ENCODE data around the gene LRRC8E. TPM values are rescaled to one million over a fixed set of nuclear protein-coding genes. Genes with fewer than 3 reads are reported as not detected.

LRRC8E gene
- total and polyA plus RNA-seq, 2 of the 8 experiments (the other 6 are each of a cell fraction or from before 2014, with no cell fraction given): 2.7 to 2.9 TPM

GRCh38 chr19:7853770-7854128 lies 34.6 kb upstream of the LRRC8E start:
- Histone ChIP-seq H4K8ac (ENCODE audit: extremely low read depth, insufficient read depth, low read length) (no peak overlapping the region), H3K9ac (replicated peaks in 1 of 4; ENCODE audit: extremely low read depth in 1 of 4, low read depth in 3 of 4, low read length in 3 of 4) (no peak overlapping the region), H3K23me2 (ENCODE audit: low read depth, low read length) (peaks cover 5% of the 10 kb centered on the region; the same call in 1 of the 2 replicates), H3K79me2 (ENCODE audit: control insufficient read depth in 1 of 2, insufficient read depth in 2 of 2, low read length in 2 of 2) (no peaks in the 10 kb centered on the region), H3K27ac (ENCODE audit: low read depth, low read length) (no peak overlapping the region), H2AFZ (ENCODE audit: low read length) (no peak overlapping the region), H3K27me3 (replicated peaks in 1 of 4; ENCODE audit: control insufficient read depth in 3 of 4, extremely low read depth in 1 of 4, insufficient read depth in 3 of 4, low read length in 3 of 4) (peaks cover 0 to 2% (median 0%) of the 10 kb centered on the region in 4 experiments; a peak in 1 of 7 replicates), H2BK120ac (replicated peaks; ENCODE audit: low read depth, low read length) (no peak overlapping the region), H3K4me2 (ENCODE audit: insufficient read depth in 1 of 2, low read depth in 2 of 2, low read length in 2 of 2) (peak overlapping the region; percentile 17 to 79; a peak in 3 of 4 replicates), H3K79me1 (ENCODE audit: low read depth, low read length) (no peaks in the 10 kb centered on the region), H3K36me3 (ENCODE audit: control insufficient read depth in 2 of 4, insufficient read depth in 4 of 4, low read length in 3 of 4) (no peaks in the 10 kb centered on the region), H2AK5ac (ENCODE audit: low read depth, low read length) (no peak overlapping the region), H3K18ac (ENCODE audit: extremely low read depth, low read length) (no peak overlapping the region), H3K4ac (replicated peaks; ENCODE audit: insufficient read length, low read depth, low read length) (no peak overlapping the region), H4K5ac (ENCODE audit: insufficient read length, low read depth, low read length) (no peak overlapping the region), H2BK15ac (ENCODE audit: low read length) (no peak overlapping the region), H4K91ac (replicated peaks; ENCODE audit: insufficient read length, low read length) (no peak overlapping the region), H3K9me3 (ENCODE audit: insufficient read depth in 2 of 2, low read depth in 1 of 2, low read length in 1 of 2) (no peaks in the 10 kb centered on the region), H3K23ac (ENCODE audit: insufficient read length) (no peak overlapping the region), H2BK20ac (ENCODE audit: low read length) (no peak overlapping the region), H2BK5ac (ENCODE audit: low read depth, low read length) (no peak overlapping the region), H3K4me1 (replicated peaks in 1 of 4; ENCODE audit: control insufficient read depth in 3 of 4, insufficient read depth in 4 of 4, low read length in 3 of 4) (peaks cover 2 to 14% (median 7%) of the 10 kb centered on the region in 4 experiments; a peak in 6 of 7 replicates), H3K56ac (replicated peaks; ENCODE audit: insufficient read length, low read depth, low read length) (no peak overlapping the region), H4K20me1 (replicated peaks in 1 of 2; ENCODE audit: control insufficient read depth in 1 of 2, insufficient read depth in 2 of 2, low read length in 2 of 2) (peaks cover 0 to 5% of the 10 kb centered on the region in 2 experiments), H3K14ac (ENCODE audit: insufficient read length) (no peak overlapping the region), H2BK12ac (ENCODE audit: low read depth, low read length) (no peak overlapping the region), H3K4me3 (ENCODE audit: extremely low read depth in 1 of 4, insufficient read depth in 2 of 4, low read depth in 3 of 4, low read length in 4 of 4) (peak overlapping the region in 1 of 4 experiments; percentile 48; a peak in 2 of 8 replicates)
- ChIA-PET CTCF (ENCODE audit: partially characterized antibody) (interaction anchor here (1.0 to 6.1 kb wide), 14 partner anchors 8 to 288 kb away, joined by 3 to 37 read pairs (median 8); partner anchors contain the start of gene SNAPC2), POLR2A (ENCODE audit: partially characterized antibody) (interaction anchor here (0.8 to 2.2 kb wide), 5 partner anchors 8 to 47 kb away, joined by 3 to 6 read pairs (median 4); no protein-coding TSS in a partner anchor)
- FAIRE-seq (no peak), DNase-seq (ENCODE audit: low read depth in 1 of 2, low spot score in 2 of 2) (no peak)
- WGBS, 2 experiments (ENCODE audit: extremely low coverage in 1 of 2, insufficient coverage in 1 of 2, insufficient read length in 1 of 2, insufficient replicate concordance in 2 of 2, low coverage in 1 of 2, low lambda C conversion rate in 2 of 2, missing lambda C conversion rate in 1 of 2): 64% methylated on average over 12 of the region's 12 CpGs; no CpG with 5 or more reads in 1 of the 2 experiments
- no peak for TF ChIP-seq GTF2F1 (IDR thresholded peaks at IDR 0.05; ENCODE audit: borderline replicate concordance, low read depth, low read length)
- no peak for TF ChIP-seq HDAC2 (IDR thresholded peaks at IDR 0.05; ENCODE audit: borderline replicate concordance in 1 of 2, low read depth in 2 of 2, low read length in 2 of 2)
- TF ChIP-seq E2F6 (IDR thresholded peaks at IDR 0.05): no peak

All from H1 (cell line).